Bronchus fibroblast of lung (primary cell): ENCODE results near the gene RNF227. TPM values are rescaled to one million over a fixed set of nuclear protein-coding genes. Genes with fewer than 3 reads are reported as not detected.

Experiments used
- total RNA-seq: library from RNA; depleted of rRNA; stranded (reverse); fragments of >200 nt; gene quantifications from 2 replicates; pipeline ENCODE4 v1.2.3, GENCODE V29; 2015

The RNF227 gene
- 1.0 and 1.2 TPM in 2 replicates for total RNA-seq

GRCh38 chr17:7915611-7916384 is at the start of gene RNF227:
Gene RNF227 (minus strand): TSS chr17:7916289. CDS start chr17:7916195, 94 bp downstream.

GRCh38 chr17:7931709-7932482 is 15.8 kb upstream of the RNF227 start, which contains the start of the genes CNTROB and TRAPPC1:
Gene CNTROB (plus strand): TSS chr17:7932206. CDS start chr17:7933080, 874 bp downstream.
Gene TRAPPC1 (minus strand): TSS chr17:7931946. CDS start chr17:7931829, 117 bp downstream.

GRCh38 chr17:7929158-7930023 is 13.3 kb upstream of the RNF227 start, which contains the start of gene KCNAB3:
Gene KCNAB3 (minus strand): TSS chr17:7929856. CDS start chr17:7929435, 421 bp downstream.

GRCh38 chr17:7888184-7888920 is 27.7 kb downstream of the RNF227 start, which contains the start of gene CHD3:
Gene CHD3 (plus strand): TSS chr17:7888789. CDS start chr17:7889001, 212 bp downstream.

Other genes with a start within 250 kb of the RNF227 start
- 57.2 and 61.9 TPM in 2 replicates for gene TP53, start 228.8 kb downstream of the RNF227 start, total RNA-seq
- gene WRAP53, start 227.8 kb downstream of the RNF227 start, total RNA-seq: 21.7 and 22.7 TPM in 2 replicates
- gene EFNB3, start 211.1 kb downstream of the RNF227 start, total RNA-seq: 0.67 and 0.89 TPM in 2 replicates
- gene DNAH2, start 198.5 kb downstream of the RNF227 start, total RNA-seq: under 0.01 and 0.17 TPM in 2 replicates
- gene KDM6B, start 82.1 kb downstream of the RNF227 start, total RNA-seq: 1.2 and 1.7 TPM in 2 replicates
- gene TMEM88, start 61.2 kb downstream of the RNF227 start, total RNA-seq: 0.74 and 4.2 TPM in 2 replicates
- gene NAA38, start 58.7 kb downstream of the RNF227 start, total RNA-seq: 138 and 167 TPM in 2 replicates
- gene CYB5D1, start 58.3 kb downstream of the RNF227 start, total RNA-seq: 4.9 and 5.2 TPM in 2 replicates
- gene CHD3, start 27.5 kb downstream of the RNF227 start, total RNA-seq: 45.9 and 46.5 TPM in 2 replicates
- 0.67 and 1.2 TPM in 2 replicates for gene KCNAB3, start 13.6 kb upstream of the RNF227 start, total RNA-seq
- gene TRAPPC1, start 15.7 kb upstream of the RNF227 start, total RNA-seq: 71.8 and 102 TPM in 2 replicates
- gene CNTROB, start 15.9 kb upstream of the RNF227 start, total RNA-seq: 24.5 TPM in 2 replicates
- 0.15 TPM in 1 of 2 replicates, not detected in the other for gene GUCY2D, start 86.3 kb upstream of the RNF227 start, total RNA-seq
- gene ALOX15B, start 122.8 kb upstream of the RNF227 start, total RNA-seq: under 0.01 TPM in 1 of 2 replicates, not detected in the other
- gene ALOX12B, start 171.4 kb upstream of the RNF227 start, total RNA-seq: not detected in 2 replicates
- gene ALOXE3, start 202.2 kb upstream of the RNF227 start, total RNA-seq: under 0.01 TPM in 1 of 2 replicates, not detected in the other
- 0.17 and 0.89 TPM in 2 replicates for gene HES7, start 207.8 kb upstream of the RNF227 start, total RNA-seq
- gene PER1, start 236.1 kb upstream of the RNF227 start, total RNA-seq: 20.7 and 23.0 TPM in 2 replicates
- 4.3 and 5.2 TPM in 2 replicates for gene VAMP2, start 246.7 kb upstream of the RNF227 start, total RNA-seq